Kidney (tissue), 14 donors: Measurements from ENCODE around the gene PRRC2B. TPM values are rescaled to one million over a fixed set of nuclear protein-coding genes. Genes with fewer than 3 reads are reported as not detected.
A peak's percentile ranks its signal among the peaks of the same experiment; 100 is the strongest.

Experiments
- DNase-seq, 5 donors: peaks; one replicate each; pipeline ENCODE4 v3.0.0-alpha.2; 2013 to 2020
- FAIRE-seq: peaks from 2 replicates; lab custom pipeline; 2012; peaks lifted over from hg19 to GRCh38; lab: Jason Lieb, UNC
- H3K27ac ChIP-seq, 2 donors: one replicate each; pipeline ENCODE4 v1.7.0; 2013; ENCODE audit warnings: low read depth in 2 of 2, low read length in 2 of 2, inconsistent platforms in 1 of 2
- H3K27me3 ChIP-seq: one replicate; pipeline ENCODE4 v1.7.1; 2013; ENCODE audit warnings: low read length, inconsistent platforms; ENCODE audit not compliant: control insufficient read depth, insufficient read depth
- H3K36me3 ChIP-seq, 3 donors: one replicate each; pipeline versions ENCODE4 v1.7.0 to v1.7.1; 2013; ENCODE audit warnings: low read length in 3 of 3, control low read depth in 1 of 3, inconsistent platforms in 1 of 3; ENCODE audit not compliant: insufficient read depth in 3 of 3, control insufficient read depth in 2 of 3
- H3K4me1 ChIP-seq, 3 donors: one replicate each; pipeline versions ENCODE4 v1.7.0 to v1.7.1; 2013; ENCODE audit warnings: low read length in 3 of 3, inconsistent platforms in 1 of 3, low read depth in 1 of 3; ENCODE audit not compliant: control insufficient read depth in 2 of 3, insufficient read depth in 2 of 3
- H3K4me3 ChIP-seq, 3 donors: one replicate each; pipeline versions ENCODE4 v1.7.0 to v1.8.1; 2013; ENCODE audit warnings: low read length in 3 of 3, control low read depth in 1 of 3, inconsistent platforms in 1 of 3
- H3K9ac ChIP-seq, 3 donors: one replicate each; pipeline versions ENCODE4 v1.7.0 to v1.7.1; 2013; ENCODE audit warnings: low read length in 3 of 3, control low read depth in 1 of 3, inconsistent platforms in 1 of 3
- H3K9me3 ChIP-seq, 3 donors: one replicate each; pipeline versions ENCODE4 v1.7.0 to v1.7.1; 2013; ENCODE audit warnings: low read length in 3 of 3, control low read depth in 1 of 3, inconsistent platforms in 1 of 3; ENCODE audit not compliant: control insufficient read depth in 2 of 3, insufficient read depth in 1 of 3
- intact Hi-C: fragments of 100-400 bp; cut with DNase I; formaldehyde crosslinking; loops from one replicate; pipeline ENCODE4 v1.11.1; 2022
- polyA plus RNA-seq: library from polyadenylated mRNA; stranded (reverse); fragments of 350-450 nt; fragmentation: Illumina TruSeq; extraction: RNeasy Lipid Tissue Mini Kit (QIAGEN cat#74804); gene quantifications from one replicate; pipeline ENCODE4 v1.2.3, GENCODE V29; 2014; ENCODE audit warnings: low read depth, low replicate concordance; ENCODE audit not compliant: insufficient read depth
- total RNA-seq: library from RNA; stranded (reverse); fragmentation: NEBNext Ultra II Directional; extraction: Animal tissue kit (Norgen Biotek cat#: 25700); gene quantifications from one replicate; pipeline ENCODE4 v1.2.1, GENCODE V29; 2021
- TF ChIP-seq, protein P1 (sequence below): IDR thresholded peaks from 3 replicates; pipeline ENCODE4 v1.5.1; 2012; ENCODE audit warnings: mild to moderate bottlenecking, moderate library complexity, borderline replicate concordance; ENCODE audit not compliant: insufficient read depth; ENCODE audit errors: extremely low read depth
- donor health status: control.
- donor health status: control.
- donor health status: control.
- donor health status: control.
- donor health status: control.
- donor health status: DM: yes; HTN: yes; CAD: no.
- donor health status: Normal renal cell carcinoma (clear cell type).

The PRRC2B gene
- total and polyA plus RNA-seq, 2 donors from 2014 or later = 37.4 to 227 TPM

- TF ChIP-seq, protein P1, sequence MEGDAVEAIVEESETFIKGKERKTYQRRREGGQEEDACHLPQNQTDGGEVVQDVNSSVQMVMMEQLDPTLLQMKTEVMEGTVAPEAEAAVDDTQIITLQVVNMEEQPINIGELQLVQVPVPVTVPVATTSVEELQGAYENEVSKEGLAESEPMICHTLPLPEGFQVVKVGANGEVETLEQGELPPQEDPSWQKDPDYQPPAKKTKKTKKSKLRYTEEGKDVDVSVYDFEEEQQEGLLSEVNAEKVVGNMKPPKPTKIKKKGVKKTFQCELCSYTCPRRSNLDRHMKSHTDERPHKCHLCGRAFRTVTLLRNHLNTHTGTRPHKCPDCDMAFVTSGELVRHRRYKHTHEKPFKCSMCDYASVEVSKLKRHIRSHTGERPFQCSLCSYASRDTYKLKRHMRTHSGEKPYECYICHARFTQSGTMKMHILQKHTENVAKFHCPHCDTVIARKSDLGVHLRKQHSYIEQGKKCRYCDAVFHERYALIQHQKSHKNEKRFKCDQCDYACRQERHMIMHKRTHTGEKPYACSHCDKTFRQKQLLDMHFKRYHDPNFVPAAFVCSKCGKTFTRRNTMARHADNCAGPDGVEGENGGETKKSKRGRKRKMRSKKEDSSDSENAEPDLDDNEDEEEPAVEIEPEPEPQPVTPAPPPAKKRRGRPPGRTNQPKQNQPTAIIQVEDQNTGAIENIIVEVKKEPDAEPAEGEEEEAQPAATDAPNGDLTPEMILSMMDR = no peak
- H3K9me3 ChIP-seq = no peaks in the 10 kb centered on the region
- DNase-seq (no peak), FAIRE-seq (no peak)
- no peak overlapping the region for H3K9ac ChIP-seq
- H3K4me3 ChIP-seq = no peak overlapping the region
- peaks cover 6 to 43% (median 27%) of the 10 kb centered on the region in 3 donors for H3K36me3 ChIP-seq
- H3K27me3 ChIP-seq = no peaks in the 10 kb centered on the region
- intact Hi-C loops = no loop called here
- H3K27ac ChIP-seq = no peak overlapping the region
- H3K4me1 ChIP-seq = peaks cover 0 to 21% (median 8%) of the 10 kb centered on the region in 3 donors
These were observed 39.5 kb downstream of the PRRC2B start for GRCh38 chr9:131433302-131433854.

DNA sequence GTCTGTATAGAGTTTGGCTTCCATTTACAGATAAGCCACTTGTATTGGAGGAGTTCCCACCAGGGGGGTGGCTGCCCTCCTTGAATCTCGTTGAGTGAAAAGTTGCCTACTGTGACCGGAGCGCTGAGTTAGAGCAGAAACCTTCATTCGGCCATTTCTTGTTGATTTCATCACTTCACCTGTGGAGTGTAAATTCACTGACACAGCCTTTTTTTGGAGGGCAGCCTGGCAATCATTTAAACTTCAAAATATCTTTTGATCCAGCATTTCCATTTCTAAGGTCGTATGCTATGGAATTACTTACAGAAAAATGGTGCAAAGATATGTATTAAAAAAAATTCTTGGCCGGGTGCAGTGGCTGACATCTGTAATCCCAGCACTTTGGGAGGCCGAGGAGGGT lies 40.8 kb downstream of the PRRC2B start:
- Histone ChIP-seq H3K36me3 (peaks cover 6 to 56% (median 36%) of the 10 kb centered on the region in 3 donors), H3K27ac (no peak overlapping the region), H3K27me3 (no peaks in the 10 kb centered on the region), H3K9me3 (no peaks in the 10 kb centered on the region), H3K4me3 (no peak overlapping the region), H3K4me1 (peaks cover 0 to 10% (median 1%) of the 10 kb centered on the region in 3 donors), H3K9ac (no peak overlapping the region)
- intact Hi-C loops = no loop called here
- TF ChIP-seq, protein P1 = no peak
- DNase-seq = no peak
- FAIRE-seq = no peak

- intact Hi-C loops = no loop called here
- H3K4me3 ChIP-seq = no peak overlapping the region
- H3K9ac ChIP-seq = no peak overlapping the region
- no peak for FAIRE-seq
- H3K36me3 ChIP-seq = peaks cover 6 to 67% (median 41%) of the 10 kb centered on the region in 3 donors
- no peaks in the 10 kb centered on the region for H3K9me3 ChIP-seq
- peak in 3 of 5 donors; percentile 34 to 62 (median 42) for DNase-seq
- H3K27me3 ChIP-seq = no peaks in the 10 kb centered on the region
- H3K4me1 ChIP-seq = peaks cover 0 to 10% (median 0%) of the 10 kb centered on the region in 3 donors
- H3K27ac ChIP-seq = no peak overlapping the region
- TF ChIP-seq, protein P1 = no peak
These were observed 42.5 kb downstream of the PRRC2B start for GRCh38 chr9:131436376-131436775.
